Endometrial microvascular endothelial cells (primary cell): Measurements from ENCODE around the gene PADI1. TPM values are rescaled to one million over a fixed set of nuclear protein-coding genes. Genes with fewer than 3 reads are reported as not detected.

Experiments used
- in situ Hi-C: cut with HindIII; loops from 2 replicates; pipeline ENCODE4 v1.10.0; 2017; ENCODE audit warnings: low sequenced_read_pairs, low pct_unique_long_range_greater_than_20kb; ENCODE audit errors: inconsistent ontology term
- total RNA-seq: library from RNA; depleted of rRNA; stranded (reverse); fragments of >200 nt; gene quantifications from one replicate; pipeline ENCODE4 v1.2.3, GENCODE V29; 2015; ENCODE audit errors: inconsistent ontology term

Gene PADI1
- total RNA-seq, 1 donor from 2014 or later: not detected

GRCh38 chr1:17177651-17178050 lies 27.3 kb upstream of the PADI1 start:
- in situ Hi-C loops: no loop called here

- in situ Hi-C loops: no loop called here
Observed at GRCh38 chr1:17181781-17182464, 23.0 kb upstream of the PADI1 start.

- in situ Hi-C loops: no loop called here
Observed at GRCh38 chr1:17183388-17184160, 21.4 kb upstream of the PADI1 start.

- in situ Hi-C loops: no loop called here
Observed at GRCh38 chr1:17184161-17184665, 20.7 kb upstream of the PADI1 start.

DNA sequence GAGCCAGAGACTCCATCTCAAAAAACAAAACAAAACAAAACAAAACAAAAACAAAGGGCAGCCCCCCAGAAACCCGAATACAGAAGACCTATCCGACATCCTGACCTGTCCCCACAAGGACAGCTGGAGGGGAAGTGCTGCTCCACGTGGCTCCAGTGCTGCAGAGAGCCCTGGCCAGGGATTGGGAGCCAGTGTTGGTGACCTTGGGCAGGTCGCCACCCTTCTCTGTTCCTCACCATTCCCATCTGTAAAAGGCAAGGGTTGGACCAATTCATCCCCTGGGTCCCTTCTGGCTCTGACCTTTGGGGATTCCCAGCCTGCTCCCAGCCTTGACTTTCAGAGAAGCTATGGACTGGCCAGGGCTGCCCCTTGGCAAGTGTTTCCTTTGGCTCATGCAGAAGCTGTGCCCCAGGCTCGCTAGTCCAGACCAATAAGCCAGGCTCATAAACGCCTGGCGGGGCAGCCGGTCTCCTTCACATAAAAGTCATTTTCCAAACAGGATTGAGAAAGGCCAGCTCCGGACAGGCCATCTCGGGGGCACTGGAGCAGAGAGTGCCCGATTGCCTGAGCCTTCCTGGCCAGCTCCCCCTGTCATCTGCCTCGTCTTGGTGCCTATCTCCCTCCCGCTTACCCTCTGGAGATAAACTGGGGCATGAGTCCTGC lies 20.0 kb upstream of the PADI1 start:
- in situ Hi-C loops: no loop called here

DNA sequence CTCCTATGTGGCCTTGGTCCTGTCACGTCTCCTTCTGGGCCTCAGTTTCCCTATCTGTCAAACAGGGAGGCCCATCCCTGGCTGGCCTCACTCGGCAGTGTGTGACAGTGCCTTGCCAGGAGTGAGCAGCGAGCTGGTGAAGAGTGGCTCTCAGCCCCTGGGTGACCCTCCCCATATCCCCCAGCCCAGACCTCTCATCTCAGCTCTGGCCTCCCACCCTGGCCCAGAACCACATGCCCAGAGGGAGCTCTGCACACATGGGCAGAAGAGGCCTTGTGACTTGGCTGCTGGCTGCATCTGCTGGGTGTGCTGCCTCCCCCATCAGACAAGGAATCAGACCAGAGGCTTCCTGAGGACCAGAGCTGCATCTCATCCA lies 19.5 kb upstream of the PADI1 start:
- in situ Hi-C loops: no loop called here

DNA sequence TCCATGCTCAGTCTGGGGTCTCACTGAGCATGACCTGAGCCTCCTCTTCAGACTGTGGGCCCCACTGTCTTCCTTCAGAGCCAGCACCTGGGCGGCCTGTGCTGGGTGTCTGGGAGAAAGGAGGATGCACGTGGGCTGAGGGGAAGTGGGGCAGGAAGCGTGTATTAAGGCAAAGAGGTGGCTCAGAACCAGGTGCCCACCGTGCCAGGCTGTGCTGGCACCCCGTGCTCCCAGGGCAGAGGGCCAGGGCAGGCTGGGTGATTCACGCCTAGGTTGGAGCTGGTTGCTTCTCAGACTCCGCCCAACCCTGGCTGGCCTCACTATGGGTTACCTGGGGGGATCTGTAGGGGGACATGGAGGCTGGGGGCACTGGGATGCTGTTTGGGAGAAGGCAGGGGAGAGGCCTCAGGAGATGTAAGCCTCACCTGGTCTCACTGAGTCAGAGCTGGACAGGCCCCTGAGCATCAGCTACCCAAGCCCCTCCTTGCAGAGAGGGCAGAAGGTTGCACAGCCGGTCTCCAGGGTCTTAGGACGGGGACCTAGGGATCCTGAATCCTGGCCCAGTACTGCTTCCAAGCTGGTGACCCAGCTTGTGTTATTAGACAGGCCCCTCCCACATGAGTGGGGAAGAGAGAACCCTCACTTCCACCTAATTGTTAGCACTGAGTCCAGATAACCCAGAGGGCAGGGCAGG lies 18.6 kb upstream of the PADI1 start:
- in situ Hi-C loops: no loop called here

DNA sequence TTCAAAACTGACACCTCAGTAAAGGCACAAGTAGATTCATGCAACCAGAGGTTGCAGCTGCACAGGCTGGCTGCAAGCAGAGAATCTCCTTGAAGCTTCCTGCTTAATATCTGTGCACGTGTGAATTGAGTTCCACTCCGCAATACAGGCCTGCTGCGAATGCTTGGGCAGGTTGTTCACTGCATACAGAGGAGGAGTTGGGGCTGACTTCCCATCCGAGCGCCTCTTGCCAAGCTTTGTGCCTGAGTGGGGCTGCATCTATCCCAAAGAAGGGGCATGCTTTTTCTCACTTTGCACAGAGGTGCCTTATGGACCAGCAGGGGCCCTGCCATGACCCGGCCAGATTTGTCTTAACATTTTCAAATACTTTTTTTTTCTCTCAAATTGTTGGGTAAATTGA lies 17.9 kb upstream of the PADI1 start:
- in situ Hi-C loops: no loop called here

- in situ Hi-C loops: no loop called here
Observed at GRCh38 chr1:17188217-17188616, 16.7 kb upstream of the PADI1 start.

- in situ Hi-C loops: no loop called here
Observed at GRCh38 chr1:17188889-17189631, 15.9 kb upstream of the PADI1 start.

DNA sequence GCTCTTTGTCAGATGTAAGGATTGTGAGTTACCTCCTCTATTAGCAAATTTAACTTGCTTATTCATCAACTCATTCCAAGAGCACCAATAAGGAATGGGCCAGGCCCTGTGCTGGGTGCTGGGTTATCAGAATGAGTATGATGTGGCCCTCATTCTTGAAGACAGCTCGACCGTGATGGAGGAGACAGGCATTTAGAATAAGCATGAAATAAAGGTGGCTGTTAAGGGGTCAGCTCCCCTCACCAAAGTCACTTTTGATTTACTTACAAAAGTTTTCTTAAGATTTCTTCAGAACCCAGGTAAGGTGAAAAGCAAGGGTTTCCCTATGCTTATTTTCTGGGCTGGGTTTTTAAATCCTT lies 15.3 kb upstream of the PADI1 start:
- in situ Hi-C loops: no loop called here

GRCh38 chr1:17190010-17190995 lies 14.6 kb upstream of the PADI1 start:
- in situ Hi-C loops: no loop called here

- in situ Hi-C loops: no loop called here
Observed at GRCh38 chr1:17191990-17192242, 13.0 kb upstream of the PADI1 start.

DNA sequence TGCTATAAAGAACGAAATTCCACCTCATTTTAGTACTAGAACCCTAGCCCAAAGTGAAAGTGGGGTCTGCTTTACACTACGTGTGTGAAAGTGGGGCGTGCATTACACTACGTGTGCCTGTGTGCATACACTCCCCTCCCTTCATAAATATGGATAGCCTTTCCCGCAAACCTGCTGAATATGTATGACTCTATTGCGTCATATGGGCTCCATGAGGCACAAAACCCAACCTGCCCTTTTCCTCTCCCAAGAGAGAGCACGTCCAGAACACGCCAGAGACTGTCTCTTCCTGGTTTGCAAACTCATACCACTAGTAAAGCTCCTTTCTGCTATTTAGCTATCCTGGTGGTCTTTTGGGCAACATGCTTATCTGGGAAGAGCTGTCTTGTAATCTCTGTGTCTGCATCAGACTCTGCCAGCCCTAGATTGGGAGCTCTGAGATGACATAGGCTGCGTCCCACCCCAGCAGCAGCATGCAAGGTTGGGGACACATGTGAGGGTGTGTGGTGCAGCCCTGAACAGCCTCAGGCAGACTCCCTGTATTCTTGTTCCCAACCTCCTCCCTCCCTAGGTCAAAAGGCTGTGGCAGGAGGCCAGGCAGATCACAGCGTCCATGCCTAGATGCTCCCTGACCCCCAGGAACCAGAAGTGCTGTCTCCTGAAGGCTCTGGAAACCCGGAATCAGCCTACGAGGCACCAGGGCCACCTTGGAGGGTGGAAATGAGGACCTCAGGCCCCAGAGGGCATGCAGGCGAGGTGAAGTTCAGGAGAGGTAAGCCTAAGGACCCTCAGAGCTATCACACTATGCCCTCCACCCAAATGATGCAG lies 12.3 kb upstream of the PADI1 start:
- in situ Hi-C loops: no loop called here

DNA sequence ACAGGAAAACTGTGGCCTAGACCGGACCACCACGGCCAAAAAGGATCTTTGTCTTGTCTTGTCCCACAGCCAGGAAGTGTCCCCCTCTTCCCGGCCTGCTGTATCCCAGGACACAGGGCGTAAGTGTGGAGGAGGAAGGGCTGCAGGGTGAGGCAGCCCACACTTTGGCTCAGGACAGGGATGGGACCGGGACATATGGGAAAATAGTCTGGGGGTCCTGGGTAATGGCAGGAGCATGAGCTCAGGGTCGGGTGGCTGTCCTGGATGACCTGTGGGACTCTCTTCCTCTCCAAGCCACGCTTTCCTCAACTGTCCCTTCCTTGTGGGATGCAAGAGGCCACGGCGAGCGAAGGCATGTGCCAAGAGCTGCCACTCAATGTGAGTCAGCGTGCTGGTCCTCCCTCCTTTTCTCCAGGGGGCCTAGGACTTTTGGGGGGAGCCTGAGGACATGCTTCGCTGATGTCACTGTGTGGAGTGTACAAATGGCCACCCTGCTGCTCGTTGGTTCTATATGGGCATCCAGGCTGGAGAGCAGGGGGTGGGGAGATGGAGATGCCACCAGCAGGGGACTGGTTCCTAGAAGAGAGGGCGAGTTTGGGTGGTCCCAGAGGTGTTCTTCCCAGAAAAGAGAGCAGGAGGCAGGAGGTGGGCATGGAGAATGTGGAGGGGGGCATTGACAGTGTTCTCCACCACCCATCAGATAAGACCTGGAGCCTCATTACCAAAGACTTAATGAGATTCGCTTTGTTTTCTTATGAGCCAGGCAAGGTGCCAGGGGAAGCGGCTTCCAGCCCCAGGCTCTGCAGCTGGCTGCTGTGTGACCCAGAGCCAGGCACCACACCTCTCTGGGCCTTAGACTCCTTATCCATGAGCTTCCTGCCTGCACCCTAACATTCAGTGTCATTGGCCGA lies 11.5 kb upstream of the PADI1 start:
- in situ Hi-C loops: no loop called here

- in situ Hi-C loops: no loop called here
Observed at GRCh38 chr1:17194133-17194475, 10.8 kb upstream of the PADI1 start.
